ENCODE data around the gene MYH11. TPM values are rescaled to one million over a fixed set of nuclear protein-coding genes. Genes with fewer than 3 reads are reported as not detected.
A peak's percentile ranks its signal among the peaks of the same experiment; 100 is the strongest.

Gene MYH11
- total and polyA plus RNA-seq, 2 of the 13 experiments (the other 11 are each of a cell fraction or from before 2014, with no cell fraction given) = not detected

- peak; percentile 91 for TF ChIP-seq ZNF335 (CRISPR knock-in tag; IDR thresholded peaks at IDR 0.05)
- TF ChIP-seq ZNF143 (CRISPR knock-in tag; IDR thresholded peaks at IDR 0.05) = peak; percentile 69
- TF ChIP-seq HOXA7 (CRISPR knock-in tag; IDR thresholded peaks at IDR 0.05) = no peak
- peak; percentile 96; the same call in 1 of the 2 replicates for TF ChIP-seq RNF219 (CRISPR knock-in tag; IDR thresholded peaks at IDR 0.05)
- peak; percentile 97 for TF ChIP-seq ZNF816 (CRISPR knock-in tag; IDR thresholded peaks at IDR 0.05; ENCODE audit: borderline replicate concordance)
- peak; percentile 90 for TF ChIP-seq KMT2B (CRISPR knock-in tag; IDR thresholded peaks at IDR 0.05)
- peak; percentile 90; the same call in 1 of the 2 replicates for TF ChIP-seq PAX8 (CRISPR knock-in tag; IDR thresholded peaks at IDR 0.05; ENCODE audit: borderline replicate concordance)
- peak; percentile 89 for TF ChIP-seq ZNF639 (CRISPR knock-in tag; conservative IDR thresholded peaks at IDR 0.05)
- peak; percentile 98; the same call in 1 of the 2 replicates for TF ChIP-seq AHDC1 (CRISPR knock-in tag; IDR thresholded peaks at IDR 0.05; ENCODE audit: borderline replicate concordance)
- peak; percentile 91; the same call in 1 of the 2 replicates for TF ChIP-seq MYPOP (CRISPR knock-in tag; IDR thresholded peaks at IDR 0.05)
- TF ChIP-seq ZBTB4 (CRISPR knock-in tag; IDR thresholded peaks at IDR 0.05; ENCODE audit: borderline replicate concordance) = peak; percentile 65; the same call in 1 of the 2 replicates
- TF ChIP-seq ZZZ3 (CRISPR knock-in tag; IDR thresholded peaks at IDR 0.05; ENCODE audit: borderline replicate concordance) = peak; percentile 47; the same call in 1 of the 2 replicates
- no peak for TF ChIP-seq ESRRA (CRISPR knock-in tag; IDR thresholded peaks at IDR 0.05; ENCODE audit: low read depth)
- no peak for TF ChIP-seq ZNF234 (CRISPR knock-in tag; conservative IDR thresholded peaks at IDR 0.05)
These were observed 184.2 kb downstream of the MYH11 start (continued) for GRCh38 chr16:15672514-15673167.

Data from HepG2 (cell line).